ENCODE measurements around the gene MORF4L1.
"Not testable (repeated sequence)": the region's sequence is repeated elsewhere in the genome, so short reads cannot be mapped to it uniquely, and the experiment has no call there.

The MORF4L1 gene

GRCh38 chr15:78859971-78860719, 12.5 kb upstream of the MORF4L1 start:
- DNase-seq = peak; percentile 74

- DNase-seq = not testable (repeated sequence)
These were observed 7.1 kb upstream of the MORF4L1 start for GRCh38 chr15:78865585-78865984.

GRCh38 chr15:78866031-78866430, 6.7 kb upstream of the MORF4L1 start:
- DNase-seq = not testable (repeated sequence)

- no peak for DNase-seq
These were observed 5.9 kb upstream of the MORF4L1 start for GRCh38 chr15:78866803-78867202.

- no peak for DNase-seq
These were observed 4.3 kb upstream of the MORF4L1 start for GRCh38 chr15:78868366-78868765.

GRCh38 chr15:78871483-78872127, 1.1 kb upstream of the MORF4L1 start:
- not testable (repeated sequence) for DNase-seq

GRCh38 chr15:78872972-78873792, 492 bp downstream of the MORF4L1 start:
- DNase-seq = peak; percentile 90

GRCh38 chr15:78873793-78874765, 1.4 kb downstream of the MORF4L1 start:
- no peak for DNase-seq

- DNase-seq = no peak
These were observed 2.6 kb downstream of the MORF4L1 start for GRCh38 chr15:78875107-78875914.

GRCh38 chr15:78876954-78877353, 4.3 kb downstream of the MORF4L1 start:
- DNase-seq = not testable (repeated sequence)

GRCh38 chr15:78878356-78878755, 5.7 kb downstream of the MORF4L1 start:
- no peak for DNase-seq

- no peak for DNase-seq
These were observed 7.0 kb downstream of the MORF4L1 start for GRCh38 chr15:78879517-78880241.

GRCh38 chr15:78880242-78880533, 7.5 kb downstream of the MORF4L1 start:
- no peak for DNase-seq

GRCh38 chr15:78880813-78881212, 8.1 kb downstream of the MORF4L1 start:
- DNase-seq = no peak

GRCh38 chr15:78881681-78882080, 9.0 kb downstream of the MORF4L1 start:
- DNase-seq = no peak

GRCh38 chr15:78889000-78889399, 16.3 kb downstream of the MORF4L1 start:
- DNase-seq = no peak

GRCh38 chr15:78893538-78893937, 20.8 kb downstream of the MORF4L1 start:
- no peak for DNase-seq

GRCh38 chr15:78895471-78895870, 22.8 kb downstream of the MORF4L1 start:
- DNase-seq = no peak

GRCh38 chr15:78898540-78898939, 25.9 kb downstream of the MORF4L1 start:
- DNase-seq = no peak

- DNase-seq = not testable (repeated sequence)
These were observed 28.3 kb downstream of the MORF4L1 start for GRCh38 chr15:78900819-78901533.
